Measurements from ENCODE around the gene MASP1. TPM values are rescaled to one million over a fixed set of nuclear protein-coding genes. Genes with fewer than 3 reads are reported as not detected.

Gene MASP1
- total and polyA plus RNA-seq, 4 donors: 19.9 to 54.8 (median 34.0) TPM

DNA sequence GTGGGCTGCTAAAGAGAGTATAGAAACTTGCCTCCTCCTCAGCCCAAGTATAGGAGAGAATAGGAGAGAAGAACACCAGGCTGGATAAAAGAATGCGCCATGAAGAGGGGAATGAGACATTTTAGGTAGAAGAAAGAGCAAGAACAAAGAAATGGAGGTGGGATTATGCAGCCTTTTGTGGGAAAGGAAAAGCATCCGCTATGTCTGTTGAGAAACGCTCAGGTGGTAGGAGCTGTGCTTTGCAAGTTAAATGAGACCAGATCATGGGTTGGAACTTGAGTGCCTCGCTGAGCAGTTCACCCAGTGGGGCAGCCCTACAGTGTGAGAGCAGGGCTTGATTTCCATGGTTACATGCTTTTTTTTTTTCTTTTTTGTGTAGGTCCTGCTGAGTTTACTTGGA is 105.8 kb downstream of the MASP1 start:
- H3K4me3 ChIP-seq (ENCODE audit: low read depth, low read length): no peak overlapping the region
- no peaks in the 10 kb centered on the region for H3K36me3 ChIP-seq (ENCODE audit: control insufficient read depth, insufficient read depth, low read length)
- H3K27me3 ChIP-seq (ENCODE audit: control insufficient read depth, insufficient read depth, low read length): no peaks in the 10 kb centered on the region
- H3K27ac ChIP-seq (ENCODE audit: low read depth, low read length): no peak overlapping the region
- 63% methylated on average over 4 of the region's 4 CpGs for WGBS (ENCODE audit: insufficient coverage)
- H3K4me1 ChIP-seq (ENCODE audit: control insufficient read depth, insufficient read depth, low read length): no peaks in the 10 kb centered on the region
- no peaks in the 10 kb centered on the region for H3K9me3 ChIP-seq (ENCODE audit: control insufficient read depth, insufficient read depth, low read length)
- DNase-seq (ENCODE audit: low read depth in 4 of 6, low spot score in 6 of 6): no peak

Other genes starting within 250 kb of the MASP1 start
- gene RPL39L, start 152.2 kb downstream of the MASP1 start, total RNA-seq: 10 to 100 TPM in 1 of 2 donors, 1 to 10 TPM in 1; 7.2 to 26.7 TPM
- 10 to 100 TPM; 15.2 to 16.6 TPM for gene RPL39L, start 152.2 kb downstream of the MASP1 start, polyA plus RNA-seq (ENCODE audit: insufficient read length in 2 of 2)
- gene RTP1, start 94.3 kb downstream of the MASP1 start, total RNA-seq: under 1 TPM; 0.40 to 0.61 TPM
- 1 to 10 TPM; 1.1 to 1.5 TPM for gene RTP1, start 94.3 kb downstream of the MASP1 start, polyA plus RNA-seq (ENCODE audit: insufficient read length in 2 of 2)
- 1 to 10 TPM; 1.1 to 1.2 TPM for gene RTP4, start 76.6 kb upstream of the MASP1 start, total RNA-seq
- under 1 TPM; 0.16 to 0.38 TPM for gene RTP4, start 76.6 kb upstream of the MASP1 start, polyA plus RNA-seq (ENCODE audit: insufficient read length in 2 of 2)

Measured in spinal cord (tissue), 10 donors.